ENCODE measurements around the gene TADA3. TPM values are rescaled to one million over a fixed set of nuclear protein-coding genes. Genes with fewer than 3 reads are reported as not detected.

The TADA3 gene
- total and polyA plus RNA-seq, 2 experiments from 2014 or later, result 97.2 to 137 TPM

- no peak overlapping the region for H3K27ac ChIP-seq
- TF ChIP-seq CTCF (IDR thresholded peaks at IDR 0.05; ENCODE audit: low read depth, low read length), result no peak
- DNase-seq (ENCODE audit: low read depth in 1 of 2, low spot score in 1 of 2), result no peak
- peaks cover 66% of the 10 kb centered on the region for H3K36me3 ChIP-seq
- H3K27me3 ChIP-seq, result no peaks in the 10 kb centered on the region
- no peaks in the 10 kb centered on the region for H3K4me1 ChIP-seq (ENCODE audit: low read depth)
- H3K4me3 ChIP-seq, result no peak overlapping the region
- no peaks in the 10 kb centered on the region for H3K9me3 ChIP-seq (ENCODE audit: low read depth)
These were observed 53.1 kb downstream of the TADA3 start for GRCh38 chr3:9739181-9739580.

- H3K27ac ChIP-seq, result no peak overlapping the region
- H3K27me3 ChIP-seq, result no peaks in the 10 kb centered on the region
- DNase-seq (ENCODE audit: low read depth in 1 of 2, low spot score in 1 of 2), result no peak
- peaks cover 11% of the 10 kb centered on the region for H3K4me1 ChIP-seq (ENCODE audit: low read depth)
- no peaks in the 10 kb centered on the region for H3K9me3 ChIP-seq (ENCODE audit: low read depth)
- H3K36me3 ChIP-seq, result peaks cover 44% of the 10 kb centered on the region
- TF ChIP-seq CTCF (IDR thresholded peaks at IDR 0.05; ENCODE audit: low read depth, low read length), result no peak
- H3K4me3 ChIP-seq, result no peak overlapping the region
These were observed 55.4 kb downstream of the TADA3 start for GRCh38 chr3:9736831-9737230.

GRCh38 chr3:9732740-9733115 lies 59.5 kb downstream of the TADA3 start:
- H3K36me3 ChIP-seq, result peaks cover 17% of the 10 kb centered on the region
- H3K9me3 ChIP-seq (ENCODE audit: low read depth), result no peaks in the 10 kb centered on the region
- TF ChIP-seq CTCF (IDR thresholded peaks at IDR 0.05; ENCODE audit: low read depth, low read length), result no peak
- no peaks in the 10 kb centered on the region for H3K27me3 ChIP-seq
- H3K27ac ChIP-seq, result no peak overlapping the region
- H3K4me3 ChIP-seq, result peak overlapping the region; percentile 99
- H3K4me1 ChIP-seq (ENCODE audit: low read depth), result peaks cover 11% of the 10 kb centered on the region
- no peak for DNase-seq (ENCODE audit: low read depth in 1 of 2, low spot score in 1 of 2)

GRCh38 chr3:9732080-9732739 lies 60.1 kb downstream of the TADA3 start:
- DNase-seq (ENCODE audit: low read depth in 1 of 2, low spot score in 1 of 2), result peak in 1 of 2 donors; percentile 36
- peak overlapping the region; percentile 100 for H3K27ac ChIP-seq

GRCh38 chr3:9731206-9732079 lies 60.8 kb downstream of the TADA3 start, which contains the start of gene BRPF1:
Gene BRPF1, plus strand, starts transcription at chr3:9731735. Its CDS starts 2,406 bp downstream, at chr3:9734141.
- Histone ChIP-seq H3K27ac (peak within 1 kb of the TSS; percentile 100), H3K27me3 (no peaks in the 10 kb centered on the region)

More at GRCh38 chr3:9732080-9732739, 60.1 kb downstream of the TADA3 start:
- Histone ChIP-seq H3K4me3 (peak overlapping the region; percentile 99), H3K36me3 (peaks cover 15% of the 10 kb centered on the region), H3K4me1 (ENCODE audit: low read depth) (peaks cover 11% of the 10 kb centered on the region), H3K9me3 (ENCODE audit: low read depth) (no peaks in the 10 kb centered on the region), H3K27me3 (no peaks in the 10 kb centered on the region)
- TF ChIP-seq CTCF (IDR thresholded peaks at IDR 0.05; ENCODE audit: low read depth, low read length), result no peak

More at GRCh38 chr3:9731206-9732079, 60.8 kb downstream of the TADA3 start, which contains the start of gene BRPF1:
- TF ChIP-seq CTCF (IDR thresholded peaks at IDR 0.05; ENCODE audit: low read depth, low read length), result no peak
- Histone ChIP-seq H3K36me3 (peaks cover 7% of the 10 kb centered on the region), H3K9me3 (ENCODE audit: low read depth) (no peaks in the 10 kb centered on the region), H3K4me3 (peak within 1 kb of the TSS; percentile 99), H3K4me1 (ENCODE audit: low read depth) (peaks cover 11% of the 10 kb centered on the region)
- DNase-seq (ENCODE audit: low read depth in 1 of 2, low spot score in 1 of 2), result peak; percentile 100

Data from cardiac muscle cell (in vitro differentiated cells and primary cell).